Dermis blood vessel endothelial cell (primary cell): ENCODE measurements around the gene OS9. TPM values are rescaled to one million over a fixed set of nuclear protein-coding genes. Genes with fewer than 3 reads are reported as not detected.
"Not testable (repeated sequence)": the region's sequence is repeated elsewhere in the genome, so short reads cannot be mapped to it uniquely, and the experiment has no call there.

Experiments
- DNase-seq: peaks from one replicate; pipeline ENCODE4 v3.0.0; 2010
- total RNA-seq: library from RNA; depleted of rRNA; stranded (reverse); fragments of >200 nt; gene quantifications from 2 replicates; pipeline ENCODE4 v1.2.3, GENCODE V29; 2014

Gene OS9, protein sequence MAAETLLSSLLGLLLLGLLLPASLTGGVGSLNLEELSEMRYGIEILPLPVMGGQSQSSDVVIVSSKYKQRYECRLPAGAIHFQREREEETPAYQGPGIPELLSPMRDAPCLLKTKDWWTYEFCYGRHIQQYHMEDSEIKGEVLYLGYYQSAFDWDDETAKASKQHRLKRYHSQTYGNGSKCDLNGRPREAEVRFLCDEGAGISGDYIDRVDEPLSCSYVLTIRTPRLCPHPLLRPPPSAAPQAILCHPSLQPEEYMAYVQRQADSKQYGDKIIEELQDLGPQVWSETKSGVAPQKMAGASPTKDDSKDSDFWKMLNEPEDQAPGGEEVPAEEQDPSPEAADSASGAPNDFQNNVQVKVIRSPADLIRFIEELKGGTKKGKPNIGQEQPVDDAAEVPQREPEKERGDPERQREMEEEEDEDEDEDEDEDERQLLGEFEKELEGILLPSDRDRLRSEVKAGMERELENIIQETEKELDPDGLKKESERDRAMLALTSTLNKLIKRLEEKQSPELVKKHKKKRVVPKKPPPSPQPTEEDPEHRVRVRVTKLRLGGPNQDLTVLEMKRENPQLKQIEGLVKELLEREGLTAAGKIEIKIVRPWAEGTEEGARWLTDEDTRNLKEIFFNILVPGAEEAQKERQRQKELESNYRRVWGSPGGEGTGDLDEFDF
- total RNA-seq, result 284 and 481 TPM in 2 replicates

DNA sequence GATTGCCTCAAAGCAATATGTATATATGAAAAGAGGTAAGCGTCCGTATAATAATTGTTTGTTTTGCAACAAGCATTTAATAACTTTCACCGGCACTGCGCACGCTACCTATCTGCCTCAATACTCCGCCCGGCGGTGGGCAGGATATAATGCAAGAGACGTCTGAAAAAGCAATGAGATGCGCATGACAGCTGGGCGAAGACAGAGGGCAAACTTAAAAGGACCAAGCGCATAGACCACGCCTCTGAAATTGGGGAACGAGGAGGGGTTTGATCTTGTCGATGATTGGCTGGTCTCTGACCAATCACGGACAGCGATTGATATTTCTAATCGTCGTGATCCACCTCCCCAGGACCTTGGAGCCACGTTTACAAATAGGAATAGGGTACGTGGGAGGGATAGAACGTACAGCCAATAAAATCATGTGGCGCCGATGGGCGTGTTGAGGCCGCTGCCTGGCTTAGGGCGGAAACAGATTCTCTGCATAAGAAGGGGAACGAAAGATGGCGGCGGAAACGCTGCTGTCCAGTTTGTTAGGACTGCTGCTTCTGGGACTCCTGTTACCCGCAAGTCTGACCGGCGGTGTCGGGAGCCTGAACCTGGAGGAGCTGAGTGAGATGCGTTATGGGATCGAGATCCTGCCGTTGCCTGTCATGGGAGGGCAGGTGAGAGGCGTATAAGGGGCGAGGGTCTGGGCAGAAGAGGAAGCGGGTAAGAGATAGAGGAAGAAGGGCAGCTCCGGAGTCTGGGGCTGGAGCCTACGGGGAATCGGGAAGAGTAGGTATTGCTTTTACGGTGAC is at the start of gene OS9:
Gene OS9 (plus strand): TSS at position 474 of the 800 bp plus-strand sequence. CDS start 30 bp downstream, at position 504.
- DNase-seq, result peak; percentile 100

DNA sequence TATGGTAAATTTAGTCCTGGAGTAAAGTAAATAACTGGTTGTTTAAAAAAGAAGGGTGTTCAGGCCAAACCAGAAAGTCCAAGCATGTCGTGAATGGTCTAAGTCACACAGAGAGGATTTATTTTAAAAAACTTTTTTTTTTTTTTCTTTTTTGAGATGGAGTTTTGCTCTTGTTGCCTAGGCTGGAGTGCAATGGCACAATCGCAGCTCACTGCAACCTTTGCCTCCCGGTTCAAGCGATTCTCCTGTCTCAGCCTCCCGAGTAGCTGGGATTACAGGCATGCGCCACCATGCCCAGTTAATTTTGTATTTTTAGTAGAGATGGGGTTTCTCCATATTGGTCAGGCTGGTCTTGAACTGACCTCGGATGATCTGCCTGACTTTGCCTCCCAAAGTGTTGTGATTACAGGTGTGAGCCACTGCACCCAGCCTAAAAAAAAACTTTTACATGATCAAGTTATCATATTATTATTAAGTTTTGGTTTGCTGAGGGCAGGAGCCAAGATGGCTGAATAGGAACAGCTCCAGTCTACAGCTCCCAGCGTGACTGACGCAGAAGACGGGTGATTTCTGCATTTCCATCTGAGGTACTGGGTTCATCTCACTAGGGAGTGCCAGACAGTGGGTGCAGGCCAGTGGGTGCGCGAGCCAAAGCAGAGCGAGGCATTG is 47.8 kb upstream of the OS9 start:
- DNase-seq, result peak; percentile 37

DNA sequence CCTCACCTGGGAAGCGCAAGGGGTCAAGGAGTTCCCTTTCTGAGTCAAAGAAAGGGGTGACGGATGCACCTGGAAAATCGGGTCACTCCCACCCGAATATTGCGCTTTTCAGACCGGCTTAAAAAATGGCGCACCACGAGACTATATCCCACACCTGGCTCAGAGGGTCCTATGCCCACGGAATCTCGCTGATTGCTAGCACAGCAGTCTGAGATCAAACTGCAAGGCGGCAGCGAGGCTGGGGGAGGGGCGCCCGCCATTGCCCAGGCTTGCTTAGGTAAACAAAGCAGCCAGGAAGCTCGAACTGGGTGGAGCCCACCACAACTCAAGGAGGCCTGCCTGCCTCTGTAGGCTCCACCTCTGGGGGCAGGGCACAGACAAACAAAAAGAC is 47.3 kb upstream of the OS9 start:
- DNase-seq, result not testable (repeated sequence)

DNA sequence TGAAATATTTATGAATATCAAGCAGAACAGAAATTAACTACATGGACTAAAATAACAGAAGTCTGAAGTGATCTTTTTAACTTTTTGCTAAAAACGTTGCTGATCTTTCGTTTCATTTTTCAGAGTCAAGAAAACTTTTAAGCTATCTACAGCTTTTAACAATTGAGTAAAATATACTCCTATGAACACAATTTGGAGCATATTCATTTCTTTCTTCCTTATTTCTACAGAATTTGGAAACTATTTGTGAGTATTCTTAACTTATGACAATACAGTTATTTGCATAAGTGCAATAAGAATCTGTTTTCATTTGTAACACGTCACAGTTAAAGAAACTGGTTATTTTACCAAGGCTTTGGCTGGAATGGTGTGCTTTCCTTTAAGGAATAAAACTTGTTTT is 39.9 kb upstream of the OS9 start:
- DNase-seq, result no peak

DNA sequence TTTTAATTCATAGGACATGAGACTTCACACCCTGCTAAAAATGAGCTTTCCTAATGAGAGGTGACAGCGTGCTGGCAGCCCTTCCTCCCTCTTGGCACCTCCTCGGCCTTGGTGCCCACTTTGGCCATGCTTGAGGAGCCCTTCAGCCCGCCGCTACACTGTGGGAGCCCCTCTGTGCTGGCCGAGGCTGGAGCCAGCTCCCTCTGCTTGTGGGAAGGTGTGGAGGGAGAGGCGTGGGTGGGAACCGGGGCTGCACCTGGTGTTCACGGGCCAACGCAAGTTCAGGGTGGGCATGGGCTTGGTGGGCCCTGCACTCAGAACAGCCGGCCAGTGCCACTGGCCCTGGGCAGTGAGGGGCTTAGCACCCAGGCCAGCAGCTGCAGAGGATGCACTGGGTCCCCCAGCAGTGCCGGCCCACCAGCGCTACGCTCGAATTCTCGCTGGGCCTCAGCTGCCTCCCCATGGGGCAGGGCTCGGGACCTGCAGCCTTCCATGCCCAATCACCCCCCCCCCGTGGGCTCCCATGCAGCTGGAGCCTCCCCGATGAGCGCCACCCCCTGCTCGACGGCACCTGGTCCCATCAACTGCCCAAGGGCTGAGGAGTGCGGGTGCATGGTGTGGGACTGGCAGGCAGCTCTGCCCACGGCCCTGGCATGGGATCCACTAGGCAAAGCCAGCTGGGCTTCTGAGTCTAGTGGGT is 38.2 kb upstream of the OS9 start:
- DNase-seq, result no peak

DNA sequence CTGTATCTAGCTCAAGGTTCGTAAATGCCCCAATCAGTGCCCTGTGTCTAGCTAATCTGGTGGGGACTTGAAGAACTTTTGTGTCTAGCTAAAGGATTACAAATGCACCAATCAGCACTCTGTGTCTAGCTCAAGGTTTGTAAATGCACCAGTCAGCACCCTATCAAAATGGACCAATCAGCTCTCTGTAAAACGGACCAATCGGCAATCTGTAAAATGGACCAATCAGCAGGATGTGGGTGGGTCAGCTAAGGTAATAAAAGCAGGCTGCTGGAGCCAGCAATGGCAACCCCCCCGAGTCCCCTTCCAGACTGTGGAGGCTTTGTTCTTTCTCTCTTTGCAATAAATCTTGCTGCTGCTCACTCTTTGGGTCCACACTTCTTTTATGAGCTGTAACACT is 37.5 kb upstream of the OS9 start:
- DNase-seq, result not testable (repeated sequence)

DNA sequence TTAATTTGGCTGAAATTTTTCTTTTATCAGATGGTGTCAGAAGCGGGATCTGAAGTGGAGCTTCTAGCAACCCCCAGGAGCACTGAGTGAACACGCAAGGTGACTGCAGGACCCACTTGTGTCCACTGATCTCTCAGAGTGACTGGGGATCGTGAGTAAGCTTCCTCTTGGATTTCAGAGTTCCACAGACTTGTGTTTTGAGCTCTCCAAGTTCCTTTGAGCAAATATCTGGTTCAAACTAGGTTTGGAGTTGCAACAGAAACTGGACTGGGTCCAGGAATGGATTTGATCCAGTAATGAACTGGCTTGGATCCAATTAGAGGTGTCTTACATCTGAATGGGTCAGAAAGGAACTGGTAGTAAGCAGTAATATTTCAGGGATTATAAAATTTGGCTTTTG is 36.2 kb upstream of the OS9 start:
- DNase-seq, result no peak

DNA sequence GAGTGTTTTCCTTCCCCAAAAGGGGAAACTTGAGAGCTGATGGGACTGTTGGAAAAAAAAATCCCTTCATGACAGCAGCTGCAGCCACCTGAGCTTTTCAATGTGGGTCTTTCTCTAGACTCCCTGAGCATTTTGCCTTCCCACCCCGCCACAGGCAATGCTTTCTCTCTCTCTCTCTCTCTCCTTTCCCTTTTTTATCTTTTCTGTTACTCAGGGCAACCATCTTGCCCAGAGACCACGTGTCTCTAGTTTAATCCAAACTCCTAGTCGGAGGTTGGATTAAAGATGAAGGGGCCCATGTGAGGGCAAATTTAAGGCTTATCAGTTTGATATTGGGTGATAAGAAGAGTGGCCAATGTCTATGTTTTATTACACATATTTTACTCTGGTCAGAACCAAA is 35.0 kb upstream of the OS9 start:
- DNase-seq, result no peak

DNA sequence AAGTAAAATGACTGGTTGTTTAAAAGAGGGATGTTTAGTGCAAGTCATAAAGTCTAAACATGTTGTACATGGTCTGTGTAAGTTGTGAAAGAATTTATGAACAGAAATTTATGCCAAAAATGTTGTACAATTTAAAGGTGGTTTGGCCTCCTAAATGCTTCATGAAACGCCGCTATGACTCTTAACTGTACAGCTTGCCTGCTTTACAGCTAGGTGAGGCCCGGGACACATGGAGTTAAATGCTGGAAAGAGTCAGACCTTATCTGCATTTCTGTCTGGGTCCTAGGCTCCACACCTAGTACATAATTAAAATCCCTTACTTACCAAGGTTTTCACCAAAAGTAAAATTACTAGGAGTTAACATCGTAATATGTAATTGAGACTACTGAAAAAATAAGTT is 32.6 kb upstream of the OS9 start:
- no peak for DNase-seq

DNA sequence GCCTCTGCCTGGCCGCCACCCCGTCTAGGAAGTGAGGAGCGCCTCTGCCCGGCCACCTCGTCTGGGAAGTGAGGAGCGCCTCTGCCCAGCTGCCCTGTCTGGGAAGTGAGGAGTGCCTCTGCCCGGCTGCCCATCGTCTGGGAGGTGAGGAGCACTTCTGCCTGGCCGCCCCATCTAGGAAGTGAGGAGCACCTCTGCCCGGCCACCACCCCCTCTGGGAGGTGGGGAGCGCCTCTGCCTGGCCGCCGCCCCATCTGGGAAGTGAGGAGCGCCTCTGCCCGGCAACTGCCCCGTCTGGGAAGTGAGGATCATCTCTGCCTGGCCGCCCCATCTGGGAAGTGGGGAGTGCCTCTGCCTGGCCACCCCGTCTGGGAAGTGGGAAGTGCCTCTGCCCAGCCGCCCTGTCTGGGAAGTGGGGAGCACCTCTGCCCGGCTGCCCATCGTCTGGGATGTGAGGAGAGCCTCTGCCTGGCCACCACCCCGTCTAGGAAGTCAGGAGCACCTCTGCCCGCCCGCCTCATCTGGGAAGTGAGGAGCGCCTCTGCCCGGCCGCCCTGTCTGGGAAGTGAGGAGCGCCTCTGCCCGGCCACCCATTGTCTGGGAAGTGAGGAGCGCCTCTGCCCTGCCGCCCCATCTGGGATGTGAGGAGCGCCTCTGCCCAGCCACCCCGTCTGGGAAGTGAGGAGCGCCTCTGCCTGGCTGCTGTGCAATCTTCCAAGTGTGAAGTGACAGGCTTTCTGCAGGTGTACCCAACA is 28.7 kb upstream of the OS9 start:
- DNase-seq, result not testable (repeated sequence)

DNA sequence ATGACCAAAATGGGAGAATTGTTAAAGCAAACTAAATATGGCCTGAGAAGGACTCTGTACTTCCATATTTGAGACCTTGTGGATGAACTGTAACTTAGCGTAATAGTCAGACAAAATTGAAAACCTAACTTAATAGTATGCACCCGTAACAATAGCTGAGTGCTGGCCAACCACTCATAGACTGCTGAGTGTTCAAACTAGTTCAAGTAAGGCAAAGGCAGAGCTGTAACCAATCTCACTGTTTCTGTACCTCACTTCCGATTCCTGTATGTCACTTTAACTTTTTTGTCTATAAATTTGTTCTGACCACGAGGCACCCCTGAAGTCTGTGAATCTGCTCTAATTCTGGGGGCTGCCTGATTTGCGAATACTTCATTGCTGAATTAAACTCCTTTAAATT is 27.0 kb upstream of the OS9 start:
- DNase-seq, result no peak

DNA sequence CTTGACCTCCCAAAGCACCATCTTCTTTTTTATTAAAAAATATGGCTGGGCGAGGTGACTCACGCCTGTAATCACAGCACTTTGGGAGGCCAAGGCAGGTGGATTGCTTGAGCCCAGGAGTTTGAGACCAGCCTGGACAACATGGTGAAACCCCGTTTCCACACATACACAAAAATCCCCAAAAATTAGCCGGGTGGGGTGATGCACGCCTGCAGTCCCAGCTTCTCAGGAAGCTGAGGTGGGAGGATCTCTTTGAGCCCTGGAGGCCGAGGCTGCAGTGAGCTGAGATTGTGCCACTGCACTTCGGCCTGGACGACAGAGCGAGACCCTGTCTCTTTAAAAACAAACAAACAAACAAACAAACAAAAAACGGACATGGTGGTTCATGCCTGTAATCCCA is 24.2 kb upstream of the OS9 start:
- not testable (repeated sequence) for DNase-seq

DNA sequence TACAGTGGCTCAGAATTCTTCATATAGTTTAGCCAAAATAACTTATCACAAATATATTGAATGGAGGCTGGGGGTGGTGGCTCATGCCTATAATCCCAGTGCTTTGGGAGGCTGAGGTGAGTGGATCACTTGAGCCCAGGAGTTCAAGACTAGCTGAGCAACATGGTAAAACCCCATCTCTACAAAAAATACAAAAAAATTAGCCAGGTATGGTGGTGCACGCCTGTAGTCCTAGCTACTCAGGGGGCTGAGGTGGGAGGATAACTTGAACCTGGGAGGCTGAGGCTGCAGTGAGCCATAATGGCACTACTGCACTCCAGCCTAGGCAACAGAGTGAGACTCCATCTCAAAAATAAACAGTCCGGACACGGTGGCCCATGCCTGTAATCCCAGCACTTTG is 22.1 kb upstream of the OS9 start:
- DNase-seq, result not testable (repeated sequence)

DNA sequence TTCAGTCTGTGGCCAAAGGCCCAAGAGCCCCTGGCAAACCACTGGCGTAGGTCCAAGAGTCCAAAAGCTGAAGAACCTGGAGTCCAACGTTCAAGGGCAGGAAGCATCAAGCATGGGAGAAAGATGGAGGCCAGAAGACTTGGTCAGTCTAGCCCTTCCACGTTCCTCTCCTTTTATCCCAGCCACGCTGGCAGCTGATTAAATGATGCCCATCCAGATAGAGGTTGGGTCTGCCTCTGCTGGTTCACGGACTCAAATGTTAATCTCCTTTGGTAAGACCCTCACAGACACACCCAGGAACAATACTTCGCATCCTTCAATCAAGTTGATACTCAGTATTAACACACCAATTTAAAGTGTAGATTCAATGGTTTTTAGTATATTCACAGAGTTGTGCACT is 21.1 kb upstream of the OS9 start:
- DNase-seq, result no peak

DNA sequence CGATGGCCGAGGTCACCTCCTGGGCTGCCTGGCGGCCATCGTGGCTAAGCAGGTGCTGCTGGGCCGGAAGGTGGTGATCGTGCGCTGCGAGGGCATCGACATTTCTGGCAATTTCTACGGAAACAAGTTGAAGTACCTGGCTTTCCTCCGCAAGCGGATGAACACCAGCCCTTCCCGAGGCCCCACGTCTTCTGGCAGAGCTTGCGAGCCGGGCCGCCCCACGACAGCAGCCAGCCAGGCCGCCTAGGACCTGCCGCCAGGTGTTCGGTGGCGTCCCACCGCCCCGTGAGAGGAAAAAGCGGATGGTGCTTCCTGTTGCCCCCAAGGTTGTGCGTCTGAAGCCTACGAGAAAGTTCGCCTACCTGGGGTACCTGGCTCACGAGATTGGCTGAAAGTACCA is 19.2 kb upstream of the OS9 start:
- no peak for DNase-seq

DNA sequence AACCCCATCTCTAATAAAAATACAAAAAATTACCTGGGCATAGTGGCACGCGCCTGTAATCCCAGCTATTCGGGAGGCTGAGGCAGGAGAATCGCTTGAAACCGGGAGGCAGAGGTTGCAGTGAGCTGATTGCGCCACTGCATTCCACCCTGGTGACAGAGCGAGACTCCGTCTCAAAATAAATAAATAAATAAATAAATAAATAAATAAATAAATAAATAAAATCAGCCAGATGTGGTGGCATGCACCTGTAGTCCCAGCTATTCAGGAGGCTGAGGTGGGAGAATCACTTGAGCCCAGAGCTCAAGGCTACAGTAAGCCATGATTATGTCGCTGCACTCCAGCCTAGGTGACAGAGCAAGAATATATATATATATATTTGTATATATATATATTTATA is 16.0 kb upstream of the OS9 start:
- not testable (repeated sequence) for DNase-seq

DNA sequence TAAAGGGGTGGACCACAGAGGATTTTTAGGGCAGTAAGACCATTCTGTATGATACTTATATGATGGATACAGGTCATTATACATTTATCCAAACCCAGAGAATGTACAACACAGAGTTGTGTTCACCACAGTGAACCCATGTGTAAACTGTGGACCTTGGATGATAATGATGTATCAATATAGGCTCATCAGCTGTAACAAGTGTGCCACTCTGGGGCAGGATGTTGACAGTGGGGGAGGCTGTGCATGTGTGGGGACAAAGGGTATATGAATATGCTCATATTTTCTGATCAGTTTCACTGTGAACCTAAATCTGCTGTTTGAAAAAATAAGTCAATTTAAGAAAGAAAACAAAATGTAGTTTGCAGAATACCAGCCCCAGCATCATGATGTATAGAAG is 14.2 kb upstream of the OS9 start:
- no peak for DNase-seq

DNA sequence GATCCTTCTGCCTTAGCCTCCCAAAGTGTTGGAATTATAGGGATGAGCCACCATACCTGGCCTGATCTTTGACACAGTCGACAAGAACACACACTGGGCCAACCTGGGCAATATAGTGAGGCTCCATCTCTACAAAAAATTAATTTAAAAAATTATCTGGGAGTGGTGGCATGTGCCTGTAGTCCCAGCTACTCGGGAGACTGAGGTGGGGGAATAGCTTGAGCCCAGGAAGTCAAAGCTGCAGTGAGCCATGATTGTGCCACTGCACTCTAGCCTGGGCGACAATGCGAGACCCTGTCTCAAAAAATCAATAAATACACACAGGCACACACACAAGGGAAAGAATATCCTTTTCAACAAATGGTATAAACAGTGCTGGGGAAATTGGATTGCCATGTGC is 6.1 kb upstream of the OS9 start:
- DNase-seq, result no peak

DNA sequence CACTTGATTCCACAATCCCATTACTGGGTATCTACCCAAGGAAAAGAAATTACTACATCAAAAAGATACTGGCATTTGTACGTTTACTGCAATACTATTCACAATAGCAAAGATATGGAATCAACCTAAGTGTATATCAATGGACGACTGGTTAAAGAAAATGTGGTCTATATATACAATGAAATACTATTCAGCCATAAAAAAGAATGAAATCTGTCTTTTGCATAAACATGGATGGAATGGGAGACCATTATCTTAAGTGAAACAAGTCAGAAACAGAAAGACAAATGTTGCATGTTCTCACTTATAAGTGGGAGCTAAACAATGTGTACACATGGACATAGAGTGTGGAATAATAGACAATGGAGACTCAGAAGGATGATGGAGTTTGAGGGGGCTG is 5.0 kb upstream of the OS9 start:
- no peak for DNase-seq

DNA sequence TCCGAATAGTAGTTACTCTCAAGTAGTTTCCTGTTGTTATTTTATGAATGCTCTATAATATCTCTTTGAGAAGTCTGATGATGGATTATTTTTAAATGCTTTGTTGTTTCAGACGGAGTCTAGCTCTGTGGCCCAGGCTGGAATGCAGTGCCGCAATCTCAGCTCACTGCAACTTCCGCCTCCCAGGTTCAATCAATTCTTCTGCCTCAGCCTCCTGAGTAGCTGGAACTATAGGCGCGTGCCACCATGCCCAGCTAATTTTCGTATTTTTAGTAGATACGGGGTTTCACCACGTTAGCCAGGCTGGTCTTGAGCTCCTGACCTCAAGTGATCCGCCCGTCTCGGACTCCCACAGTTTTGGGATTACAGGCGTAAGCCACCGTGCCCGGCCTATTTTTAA is 1.4 kb upstream of the OS9 start:
- DNase-seq, result no peak

DNA sequence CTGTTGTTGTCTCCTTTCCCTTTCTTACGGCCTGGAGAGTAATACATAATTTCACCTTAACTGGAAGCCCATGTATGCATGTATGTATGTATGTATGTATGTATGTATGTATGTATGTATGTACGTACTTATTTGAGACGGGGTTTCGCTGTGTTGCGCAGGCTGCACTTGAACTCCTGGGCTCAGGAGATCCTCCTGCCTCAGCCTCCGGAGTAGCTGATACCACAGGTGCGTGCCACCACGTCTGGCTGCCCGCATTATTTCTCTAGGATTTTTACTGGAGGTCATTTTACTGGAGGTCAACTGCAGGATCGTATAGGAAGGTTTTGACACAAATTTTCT is 644 bp upstream of the OS9 start:
- DNase-seq, result no peak
